Suppressor macrophage (primary cell): ENCODE results near the gene CREBBP.
A peak's percentile ranks its signal among the peaks of the same experiment; 100 is the strongest.

Experiments used
- DNase-seq, 4 experiments: peaks; one replicate each; pipeline ENCODE4 v3.0.0-alpha.2; 2020 to 2022

CREBBP gene

DNA sequence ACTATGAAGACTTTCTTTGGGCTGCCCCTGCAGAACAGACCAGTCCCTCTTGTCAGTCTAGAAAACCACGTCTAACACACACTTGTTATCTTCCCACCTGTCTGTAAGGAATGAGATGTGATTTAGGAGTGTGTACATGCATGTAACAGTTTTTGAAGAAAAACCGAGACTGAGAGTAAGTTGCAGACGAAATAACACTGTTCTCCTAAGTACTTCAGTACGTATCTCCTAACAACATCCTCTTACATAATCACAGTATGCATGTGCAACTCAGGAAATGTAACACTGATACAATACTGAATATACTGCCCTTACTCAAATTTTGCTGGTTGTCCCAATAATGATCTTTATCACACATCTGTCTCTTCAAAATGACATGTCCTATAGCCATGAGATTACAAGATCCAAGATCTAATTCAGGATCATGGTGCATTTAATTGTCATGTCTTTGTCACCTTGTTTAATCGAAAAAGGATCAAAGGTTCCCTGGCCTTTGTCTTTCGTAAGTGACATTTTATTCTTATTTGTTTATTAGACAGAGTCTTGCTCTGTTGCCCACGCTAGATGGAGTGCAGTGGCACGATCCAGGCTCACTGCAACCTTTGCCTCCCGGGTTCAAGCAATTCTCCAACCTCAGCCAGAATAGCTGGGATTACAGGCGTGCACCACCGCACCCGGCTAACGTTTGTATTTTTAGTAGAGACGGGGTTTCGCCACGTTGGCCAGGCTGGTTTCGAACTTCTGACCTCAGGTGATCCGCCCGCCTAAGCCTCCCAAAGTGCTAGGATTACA is 25.6 kb downstream of the CREBBP start:
- peak in 2 of 4 experiments; percentile 45 to 54 for DNase-seq

DNA sequence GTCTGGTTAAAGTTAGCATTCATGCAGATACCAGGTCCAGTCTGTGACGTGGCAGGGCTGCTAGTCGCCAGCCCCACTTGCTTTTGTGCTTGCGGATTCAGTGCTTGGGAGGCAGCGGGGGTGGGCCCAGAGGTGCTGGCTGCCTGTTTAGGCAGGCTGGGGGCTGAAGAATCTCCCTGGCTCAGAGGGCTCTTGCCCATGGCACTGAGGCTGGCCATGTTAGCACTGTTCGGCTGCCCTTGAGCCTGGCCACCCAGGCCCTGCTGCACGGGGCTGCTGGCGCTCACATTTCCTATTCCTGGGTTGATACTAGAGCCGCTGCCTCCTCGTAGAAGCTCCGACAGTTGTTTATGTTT is 30.0 kb downstream of the CREBBP start:
- DNase-seq = no peak

DNA sequence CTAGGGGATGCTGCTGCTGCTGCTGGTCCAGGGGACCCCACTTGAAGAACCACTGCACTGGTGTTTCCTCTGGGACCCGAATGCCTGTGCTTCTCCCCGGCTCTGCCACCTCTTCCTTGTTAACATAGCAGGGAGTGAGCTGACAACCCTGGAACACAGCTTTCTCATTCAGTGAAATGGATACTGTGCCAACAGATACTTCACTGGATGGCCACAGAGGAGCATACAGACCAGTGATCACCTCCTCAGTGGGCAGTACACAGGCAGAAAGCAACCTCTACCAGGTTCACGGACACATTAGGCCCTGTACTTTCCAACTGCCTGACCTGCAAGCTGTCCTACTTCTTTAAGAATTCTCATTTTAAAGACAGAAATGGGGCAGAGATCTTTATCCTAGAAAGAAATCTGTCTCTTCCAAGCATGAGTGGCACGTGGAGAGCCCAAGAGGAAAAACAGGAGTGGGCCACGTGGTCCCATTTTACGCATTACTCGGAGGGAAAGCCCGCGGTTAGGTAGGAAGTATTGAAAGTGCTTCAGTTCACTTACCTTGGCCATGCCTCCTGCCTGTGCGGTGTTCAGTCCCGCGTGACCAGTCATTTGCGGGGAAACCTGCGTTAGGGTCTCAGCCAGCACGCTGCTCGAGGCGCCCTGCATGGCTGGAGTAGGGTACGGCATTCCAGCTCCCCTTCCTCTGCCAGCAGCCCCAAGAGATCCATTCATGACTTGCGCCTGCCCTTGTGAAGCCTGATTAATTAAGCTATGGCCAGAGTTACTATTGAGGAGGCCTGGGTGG is 30.6 kb downstream of the CREBBP start:
- DNase-seq = no peak

DNA sequence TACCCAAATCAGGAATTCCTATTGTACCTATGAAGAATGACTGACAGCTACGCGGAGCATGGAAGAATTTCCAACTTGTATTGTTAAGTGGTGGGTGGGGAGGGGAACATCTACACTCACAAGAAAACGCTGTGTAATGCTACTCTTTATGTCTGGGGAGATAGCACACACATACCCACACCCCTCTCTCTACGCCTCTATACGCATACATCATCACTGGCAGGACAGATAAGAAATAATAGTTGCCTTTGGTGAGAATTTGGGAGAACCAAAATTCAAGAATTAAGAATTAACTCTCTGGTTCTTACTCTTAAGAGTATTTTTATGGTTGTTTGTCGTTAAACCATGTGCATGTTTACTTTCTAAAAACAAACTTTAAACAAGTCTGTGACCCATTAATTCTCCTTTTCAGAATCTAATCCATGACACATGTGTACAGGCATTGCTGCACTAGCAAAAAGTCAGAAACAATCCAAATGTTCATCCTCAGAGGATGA is 33.9 kb downstream of the CREBBP start:
- no peak for DNase-seq

DNA sequence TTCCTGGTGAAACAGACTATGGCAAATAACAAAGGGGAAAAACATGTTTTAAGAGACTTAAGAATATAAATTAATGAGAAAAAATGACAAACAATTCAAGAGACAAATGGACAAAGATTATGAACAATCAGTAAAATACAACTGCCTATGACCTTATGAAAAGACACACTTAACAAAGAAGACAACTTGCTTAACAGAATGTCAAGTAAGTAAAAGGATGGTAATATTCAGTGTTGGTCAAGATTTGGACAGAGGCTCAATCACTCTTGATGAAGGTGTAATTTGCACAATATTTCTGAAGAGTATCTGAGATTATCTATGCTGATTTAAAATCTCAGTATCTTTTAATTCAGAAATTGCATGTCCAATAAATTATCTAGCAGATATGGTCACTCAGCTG is 34.4 kb downstream of the CREBBP start:
- no peak for DNase-seq

DNA sequence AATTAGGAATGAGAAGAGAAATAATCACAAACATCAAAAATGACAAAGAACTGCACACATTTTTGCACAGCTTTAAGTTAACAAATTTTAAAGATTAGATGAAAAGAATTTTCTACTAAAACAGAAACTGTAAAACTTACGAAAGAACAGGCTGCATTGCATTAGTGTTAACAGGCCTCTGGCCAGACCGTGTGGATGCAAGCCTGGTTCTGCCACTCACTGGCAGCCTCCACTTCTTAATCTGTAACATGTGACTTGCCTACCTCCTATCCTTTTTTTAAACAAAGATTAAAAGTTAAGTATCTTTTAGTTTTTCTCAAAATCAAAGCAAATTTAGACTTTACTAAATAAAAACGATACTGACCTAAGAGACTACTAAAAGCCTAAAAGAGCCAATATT is 37.5 kb downstream of the CREBBP start:
- peak in 3 of 4 experiments; percentile 26 to 44 (median 29) for DNase-seq

DNA sequence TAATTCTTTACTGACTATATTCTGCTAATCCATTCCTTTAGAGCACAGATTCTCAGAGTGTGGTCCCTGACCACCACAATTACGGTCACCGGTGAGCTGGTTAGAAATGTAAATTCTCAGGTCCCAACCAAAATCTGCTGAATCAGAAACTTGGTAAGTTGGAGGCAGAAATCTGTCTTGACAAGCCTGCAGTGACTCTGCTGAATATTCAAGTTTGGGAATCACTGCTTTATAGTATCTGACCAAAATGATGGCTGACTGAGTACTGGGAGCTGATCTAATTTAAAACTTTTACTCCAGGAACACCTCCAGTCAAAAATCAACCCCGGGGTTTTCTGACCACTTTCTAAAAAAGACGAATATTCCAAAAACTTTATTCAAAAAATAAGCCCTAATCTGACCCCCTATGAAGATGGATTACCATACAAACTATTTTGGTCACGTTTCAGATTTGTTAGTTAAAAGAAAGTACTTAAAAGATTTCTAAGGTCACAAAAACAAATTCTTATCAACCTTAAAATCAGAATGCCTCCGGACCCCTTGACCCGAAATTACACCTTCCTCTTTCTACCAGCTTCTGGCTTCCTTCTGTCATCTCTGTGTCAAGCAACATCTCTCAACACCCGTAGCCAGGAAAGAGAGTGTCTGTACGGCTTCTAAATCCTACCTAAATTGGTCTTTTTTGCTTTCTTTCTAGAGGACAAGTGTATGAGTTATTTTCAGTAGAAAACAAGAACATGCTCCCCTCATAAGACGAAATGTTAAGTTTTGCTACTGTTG is 38.6 kb downstream of the CREBBP start:
- peak in 2 of 4 experiments; percentile 29 to 39 for DNase-seq

DNA sequence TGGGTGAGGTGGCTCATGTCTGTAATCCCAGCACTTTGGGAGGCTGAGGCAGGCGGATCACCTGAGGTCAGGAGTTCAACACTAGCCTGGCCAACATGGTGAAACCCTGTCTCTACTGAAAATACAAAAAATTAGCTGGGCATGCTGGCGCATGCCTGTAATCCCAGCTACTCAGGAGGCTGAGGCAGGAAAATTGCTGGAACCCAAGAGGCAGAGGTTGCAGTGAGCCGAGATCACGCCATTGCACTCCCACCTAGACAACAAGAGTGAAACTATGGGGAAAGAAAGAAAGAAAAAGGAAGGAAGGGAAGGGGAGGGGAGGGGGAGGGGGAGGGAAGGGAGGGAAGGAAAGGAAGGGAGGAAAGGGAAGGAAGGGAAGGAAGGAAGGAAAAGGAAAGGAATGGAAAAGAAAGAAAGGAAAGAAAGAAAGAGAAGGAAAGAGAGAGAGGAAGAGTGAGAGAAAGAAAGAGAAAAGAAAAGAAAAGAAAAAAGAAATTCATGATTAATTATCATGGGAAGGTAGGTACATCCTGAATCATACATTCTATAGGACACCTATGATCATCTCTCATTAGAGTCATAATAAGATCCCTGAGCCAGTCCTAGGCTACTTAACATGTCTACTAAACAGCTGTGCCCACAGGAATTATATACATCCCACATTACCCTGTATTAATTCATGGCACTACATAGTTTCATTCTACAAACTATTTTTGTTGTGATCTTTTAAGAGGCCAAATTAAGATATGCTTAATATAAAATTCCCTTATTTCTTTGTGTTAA is 40.9 kb downstream of the CREBBP start:
- no peak for DNase-seq

DNA sequence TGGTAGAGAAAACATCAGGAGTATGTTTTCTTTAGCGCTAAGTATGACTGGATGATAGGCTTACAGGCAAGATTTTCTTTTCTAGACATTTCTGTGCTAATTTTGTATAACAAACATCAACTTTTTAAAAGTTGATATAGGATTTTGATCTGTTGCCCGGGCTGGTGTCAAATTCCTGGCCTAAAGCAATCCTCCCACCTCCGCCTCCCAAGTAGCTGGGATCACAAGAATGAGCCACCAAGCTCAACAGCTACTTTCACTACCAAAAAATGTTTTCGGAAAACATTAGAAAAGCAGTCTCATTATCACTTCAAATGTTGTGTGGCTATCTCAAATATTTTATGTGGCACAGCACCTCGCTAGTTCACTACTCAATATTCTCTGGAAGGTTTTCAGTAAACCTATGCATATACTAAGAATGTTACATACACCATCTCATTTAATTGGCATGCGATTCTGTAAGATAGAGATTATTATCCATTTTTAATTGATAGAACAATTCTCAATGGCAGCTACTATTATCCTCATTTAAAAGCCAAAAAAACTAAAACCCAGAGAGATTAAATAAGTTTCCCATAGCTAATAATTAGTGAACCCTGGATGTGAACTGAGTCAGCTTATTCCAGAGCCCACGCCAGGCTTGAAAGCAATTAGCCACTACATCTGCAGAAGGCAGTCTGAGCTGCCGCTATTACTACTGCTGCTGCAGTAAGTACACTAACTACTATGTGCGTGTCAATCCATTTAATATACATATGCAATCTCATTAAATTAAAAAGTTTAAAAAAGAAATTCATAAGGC is 41.7 kb downstream of the CREBBP start:
- DNase-seq = no peak

DNA sequence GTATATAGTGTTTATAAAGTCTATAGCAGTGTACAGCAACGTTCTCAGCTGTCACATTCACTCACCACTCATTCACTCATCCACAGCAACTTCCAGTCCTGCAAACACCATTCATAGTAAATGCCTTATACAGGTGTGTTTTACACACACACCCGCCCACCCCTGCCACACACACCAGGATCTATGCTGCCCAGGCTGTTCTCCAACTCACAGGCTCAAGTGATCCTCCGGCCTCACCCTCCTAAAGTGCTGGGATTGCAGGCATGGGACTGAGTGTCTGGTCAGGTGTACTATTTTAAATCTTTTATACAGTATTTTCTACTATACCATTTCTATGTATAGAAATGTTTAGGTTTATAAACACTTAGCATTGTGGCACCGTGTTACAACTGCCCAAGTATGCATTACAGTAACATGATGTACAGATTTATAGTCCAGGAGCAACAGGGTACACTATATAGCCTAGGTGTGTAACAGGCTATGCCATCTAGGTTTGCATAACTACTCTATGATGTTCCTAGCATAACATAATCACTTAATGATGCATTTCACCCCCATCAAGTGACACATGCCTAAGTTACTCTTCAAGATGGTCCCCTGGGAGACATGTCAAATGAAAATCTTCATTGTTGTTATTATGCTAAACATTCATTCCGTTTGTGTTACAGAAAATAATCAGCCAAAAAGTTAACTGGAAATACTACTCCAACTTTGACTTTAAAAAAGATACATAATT is 42.5 kb downstream of the CREBBP start:
- no peak for DNase-seq

DNA sequence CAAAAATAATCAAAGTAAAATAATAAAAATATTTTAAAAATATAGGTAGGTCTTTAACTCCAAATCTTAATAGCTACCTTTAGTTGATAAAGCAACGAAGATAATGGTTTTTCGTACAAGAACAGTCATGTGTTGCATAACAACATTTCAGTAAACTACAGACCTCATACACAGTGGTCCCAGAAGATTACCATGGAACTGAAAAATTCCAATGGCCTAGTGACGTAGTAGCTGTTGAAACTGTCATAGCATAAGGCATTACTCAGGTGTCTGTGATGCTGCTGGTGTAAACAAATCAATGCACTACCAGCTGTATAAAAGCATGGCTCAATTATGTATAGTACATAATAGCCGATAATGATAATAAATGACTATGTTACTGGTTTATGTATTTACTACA is 43.9 kb downstream of the CREBBP start:
- DNase-seq = no peak

DNA sequence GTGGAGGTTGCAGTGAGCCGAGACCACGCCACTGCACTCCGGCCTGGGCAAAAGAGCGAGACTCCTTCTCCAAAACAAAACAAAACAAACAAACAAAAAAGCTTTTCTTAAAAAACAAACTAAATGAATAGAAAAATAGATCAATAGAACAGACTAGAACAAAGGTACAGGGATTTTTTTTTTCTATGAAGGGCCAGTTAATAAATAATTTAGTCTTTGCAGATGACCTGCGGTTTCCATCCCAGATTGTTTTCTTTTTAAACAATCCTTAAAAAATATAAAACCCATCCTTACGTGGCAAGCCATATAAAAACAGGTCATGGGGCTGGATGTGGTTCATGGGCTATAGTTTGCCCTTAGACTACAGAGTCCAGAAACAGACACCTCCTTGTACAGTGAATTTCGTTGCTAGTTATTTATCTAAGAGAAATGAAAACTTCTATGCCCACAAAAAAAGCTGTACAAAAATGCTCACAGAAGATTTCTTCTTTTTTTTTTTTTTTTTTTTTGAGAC is 45.4 kb downstream of the CREBBP start:
- DNase-seq = no peak

DNA sequence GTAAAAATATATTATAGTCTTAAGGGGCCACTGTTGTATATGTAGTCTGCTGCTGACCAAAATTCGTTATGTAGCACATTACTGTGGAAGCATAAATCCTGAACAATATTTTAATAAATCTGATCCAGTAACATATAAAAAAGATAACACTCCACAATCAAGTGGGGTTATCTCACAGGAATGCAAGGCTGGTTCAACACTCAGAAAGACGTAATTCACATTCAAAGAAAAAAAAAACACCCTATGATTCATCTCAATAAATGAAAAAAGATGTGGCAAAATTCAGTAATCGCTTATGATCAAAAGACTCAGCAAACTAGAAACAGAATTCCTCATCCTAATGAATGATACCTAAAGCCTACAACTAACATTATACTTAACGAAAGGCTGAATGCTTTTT is 47.8 kb downstream of the CREBBP start:
- DNase-seq = no peak

DNA sequence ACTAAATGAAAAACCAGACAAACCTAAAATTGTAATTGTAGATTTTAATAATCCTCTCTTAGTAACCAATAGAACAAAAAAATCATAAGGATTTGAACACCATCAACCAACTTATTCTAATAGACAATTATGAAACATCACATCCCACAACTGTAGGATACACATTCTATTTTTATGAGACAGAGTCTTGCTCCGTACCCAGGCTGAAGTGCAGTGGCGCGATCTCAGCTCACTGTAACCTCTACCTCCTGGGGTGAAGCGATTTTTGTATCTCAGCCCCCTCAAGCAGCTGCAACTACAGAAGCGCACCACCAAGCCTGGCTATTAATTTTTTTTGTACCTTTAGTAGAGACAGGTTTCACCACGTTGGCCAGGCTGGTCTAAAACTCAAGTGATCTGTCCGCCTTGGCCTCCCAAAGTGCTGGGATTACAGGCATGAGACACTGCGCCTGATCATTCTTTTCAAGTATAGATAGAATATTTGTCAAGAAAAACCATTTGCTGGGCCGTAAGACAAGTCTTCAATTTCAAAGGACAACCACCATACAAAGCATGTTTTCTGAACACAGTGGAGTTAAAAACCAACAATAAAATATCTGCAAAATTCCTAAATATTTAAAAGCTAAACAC is 49.8 kb downstream of the CREBBP start:
- DNase-seq = no peak

DNA sequence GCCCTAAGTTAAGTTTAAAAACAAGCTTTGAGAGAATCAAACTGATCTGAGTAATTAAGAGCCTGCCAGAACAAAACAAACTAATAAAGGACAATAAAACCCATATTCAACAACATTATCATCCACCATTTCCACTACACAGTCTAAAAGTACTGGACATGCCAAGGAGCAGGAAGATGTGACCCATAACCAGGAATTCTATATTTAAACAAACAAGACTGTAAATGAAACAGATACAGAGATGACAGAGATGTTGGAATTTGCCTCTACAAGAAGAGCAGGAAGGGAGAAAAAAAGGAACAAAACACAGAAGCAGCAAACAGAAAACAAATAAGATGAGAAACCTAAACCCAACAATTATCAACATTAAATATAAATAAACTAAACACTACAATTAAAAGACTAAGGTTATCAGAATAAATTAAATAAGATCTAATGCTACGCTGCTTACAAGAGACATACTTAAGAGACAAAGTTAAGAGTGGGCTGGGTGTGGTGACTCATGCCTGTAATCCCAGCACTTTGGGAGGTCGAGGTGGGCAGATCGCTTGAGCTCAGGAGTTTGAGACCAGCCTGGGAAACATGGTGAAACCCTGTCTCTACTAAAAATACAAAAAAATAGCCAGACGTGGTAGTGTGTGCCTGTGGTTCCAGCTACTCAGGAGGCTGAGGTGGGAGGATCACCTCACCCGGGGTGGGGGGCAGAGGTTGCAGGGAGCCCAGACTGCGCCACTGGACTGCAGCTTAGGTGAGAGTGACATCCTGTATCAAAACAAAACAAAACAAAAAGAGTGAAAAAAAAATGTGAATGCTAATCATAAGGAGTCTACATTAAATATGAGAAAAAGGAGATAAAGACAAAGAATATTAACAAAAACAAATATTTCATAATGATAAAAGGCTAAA is 50.6 kb downstream of the CREBBP start:
- DNase-seq = no peak

DNA sequence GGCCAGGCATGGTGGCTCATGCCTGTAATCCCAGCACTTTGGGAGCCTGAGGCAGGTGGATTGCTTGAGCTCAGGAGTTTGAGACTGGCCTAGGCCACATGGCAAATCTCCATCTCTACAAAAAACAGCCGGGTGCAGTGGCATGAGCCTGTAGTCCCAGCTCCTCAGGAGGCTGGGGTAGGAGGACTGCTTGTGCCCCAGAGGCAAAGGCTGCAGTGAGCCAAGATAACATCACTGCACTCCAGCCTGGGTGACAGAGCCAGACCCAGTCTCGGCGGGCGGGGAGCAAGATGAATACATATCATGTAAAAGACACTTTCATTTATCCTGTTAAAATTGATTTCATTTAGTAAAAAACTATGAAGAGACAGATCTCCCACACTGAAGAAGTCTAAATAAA is 54.6 kb downstream of the CREBBP start:
- DNase-seq = no peak

DNA sequence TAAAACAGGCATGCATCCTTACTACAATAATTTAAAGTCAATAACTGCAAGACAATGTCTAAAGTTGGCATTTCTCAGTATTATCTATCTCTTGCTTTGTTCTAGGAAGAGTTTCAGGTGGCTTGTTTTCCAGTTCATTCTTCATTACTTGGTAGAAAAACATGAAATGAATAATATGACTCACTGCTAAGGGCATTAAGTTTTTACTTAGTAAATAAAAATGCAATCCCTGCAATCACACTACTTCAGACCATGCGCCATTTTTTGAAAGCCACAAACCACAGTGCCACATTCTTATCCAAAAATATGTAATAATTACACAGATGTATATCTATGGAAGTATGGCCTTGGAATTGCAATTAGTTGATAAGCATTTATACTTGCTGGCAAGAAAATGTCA is 55.4 kb downstream of the CREBBP start:
- no peak for DNase-seq

DNA sequence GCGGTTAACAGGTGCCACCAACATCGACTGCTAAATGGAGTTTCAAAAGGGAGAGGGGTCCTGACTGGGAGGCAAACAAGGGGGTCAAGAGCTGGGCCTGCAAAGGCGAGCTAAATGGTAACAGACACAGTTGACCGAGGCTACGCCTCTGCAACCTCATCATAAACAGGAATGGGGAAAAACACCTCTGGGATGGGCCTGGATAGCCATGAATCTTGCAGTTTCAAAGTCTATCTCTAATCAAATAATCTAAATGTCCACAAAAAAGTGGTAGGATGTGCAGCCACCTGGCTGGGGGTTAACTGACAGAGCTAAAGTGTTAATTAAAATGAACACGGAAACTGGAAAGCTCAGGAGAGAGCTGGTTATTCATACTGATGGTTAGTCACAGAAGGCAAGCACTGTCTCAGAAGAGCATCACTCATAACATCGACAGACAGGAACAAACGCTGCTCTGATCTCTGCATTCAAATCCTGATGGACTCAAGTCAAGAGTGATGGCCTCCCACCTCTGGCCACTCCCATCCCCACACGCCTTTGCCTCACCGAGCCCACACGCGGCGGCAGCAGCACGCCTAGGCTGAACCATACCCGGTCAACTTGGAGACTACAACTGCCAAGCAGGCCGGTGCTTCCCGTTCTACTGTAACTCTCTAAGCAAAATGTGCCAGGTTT is 56.3 kb downstream of the CREBBP start:
- no peak for DNase-seq
